Right lobe of liver (tissue), 4 donors: ENCODE results near the gene LRP1.

ENCODE experiments used
- CTCF ChIP-seq, 4 donors: fragments of 200-600 bp in 3 of 4; fragments of 450-650 bp in 1 of 4; IDR thresholded peaks; one replicate each; pipeline versions ENCODE4 v1.5.1 to v1.8.0; 2016 to 2022; ENCODE audit warnings: antibody characterized with exemption in 4 of 4, mild to moderate bottlenecking in 2 of 4
- POLR2A ChIP-seq: fragments of 450-650 bp; IDR thresholded peaks from one replicate; pipeline ENCODE4 v1.6.1; 2017; ENCODE audit warnings: antibody characterized with exemption, mild to moderate bottlenecking
- donor health status: DM: no; HTN: no; CAD: no.
- donor health status: DM: no; HTN: no; CAD: no.
- donor health status: DM: no; HTN: yes; CAD: no.

- TF ChIP-seq CTCF (IDR thresholded peaks at IDR 0.05), result no peak
- no peak for TF ChIP-seq POLR2A
These were observed 6.7 kb downstream of the LRP1 start for GRCh38 chr12:57134949-57135348.
